Right lobe of liver (tissue), 4 donors: ENCODE results near the gene KMT2C.

Experiments
- CTCF ChIP-seq, 4 donors: fragments of 200-600 bp in 3 of 4; fragments of 450-650 bp in 1 of 4; IDR thresholded peaks; one replicate each; pipeline versions ENCODE4 v1.5.1 to v1.8.0; 2016 to 2022; ENCODE audit warnings: antibody characterized with exemption in 4 of 4, mild to moderate bottlenecking in 2 of 4
- POLR2A ChIP-seq: fragments of 450-650 bp; IDR thresholded peaks from one replicate; pipeline ENCODE4 v1.6.1; 2017; ENCODE audit warnings: antibody characterized with exemption, mild to moderate bottlenecking
- donor health status: DM: no; HTN: no; CAD: no.
- donor health status: DM: no; HTN: no; CAD: no.
- donor health status: DM: no; HTN: yes; CAD: no.

GRCh38 chr7:152333134-152333533 is 102.7 kb downstream of the KMT2C start:
- TF ChIP-seq CTCF (IDR thresholded peaks at IDR 0.05) = no peak
- TF ChIP-seq POLR2A = no peak
